CD4-positive, CD25-positive, alpha-beta regulatory T cell (primary cell): ENCODE data around the gene SCUBE1. TPM values are rescaled to one million over a fixed set of nuclear protein-coding genes. Genes with fewer than 3 reads are reported as not detected.

Experiments
- ATAC-seq, 2 donors: fragments of 150-1000 bp; cut with Tn5 transposase; one replicate each; pipeline ENCODE4 v1.10.0; 2021; ENCODE audit warnings: low read depth in 2 of 2, moderate number of reproducible peaks in 2 of 2, moderate library complexity in 1 of 2
- DNase-seq, 3 donors: peaks; one replicate each; pipeline versions ENCODE4 v3.0.0 to v3.0.0-alpha.2; 2012 to 2022; ENCODE audit warnings: mixed read lengths in 1 of 3
- H3K27ac ChIP-seq: one replicate; pipeline ENCODE4 v1.7.0; 2013; ENCODE audit warnings: mild to moderate bottlenecking, low read length; ENCODE audit not compliant: insufficient read depth, poor library complexity, severe bottlenecking
- H3K27me3 ChIP-seq: one replicate; pipeline ENCODE4 v1.7.0; 2013; ENCODE audit warnings: low read length; ENCODE audit not compliant: control insufficient read depth, insufficient read depth
- H3K36me3 ChIP-seq: one replicate; pipeline ENCODE4 v1.7.0; 2013; ENCODE audit warnings: mild to moderate bottlenecking, low read length, moderate library complexity; ENCODE audit not compliant: control insufficient read depth, insufficient read depth
- H3K4me1 ChIP-seq: 2 replicates; pipeline ENCODE4 v1.7.0; 2013; ENCODE audit warnings: mild to moderate bottlenecking, low read length; ENCODE audit not compliant: insufficient read depth, control insufficient read depth, poor library complexity, severe bottlenecking
- H3K4me3 ChIP-seq: one replicate; pipeline ENCODE4 v1.7.0; 2013; ENCODE audit warnings: low read depth, mild to moderate bottlenecking, low read length, moderate library complexity
- H3K9me3 ChIP-seq, 2 experiments: 1 replicate in 1 of 2; 2 replicates in 1 of 2; pipeline ENCODE4 v1.7.0; 2013; ENCODE audit warnings: low read length in 2 of 2, mild to moderate bottlenecking in 1 of 2, moderate library complexity in 1 of 2; ENCODE audit not compliant: control insufficient read depth in 2 of 2
- H3K27ac Mint-ChIP-seq, 3 donors: one replicate each; pipeline ENCODE4 v1.8.0; 2020 to 2022; ENCODE audit warnings: mild to moderate bottlenecking in 3 of 3, mixed read lengths in 3 of 3, moderate library complexity in 2 of 3
- H3K27me3 Mint-ChIP-seq: one replicate; pipeline ENCODE4 v1.8.0; 2022; ENCODE audit warnings: mild to moderate bottlenecking, mixed read lengths
- H3K36me3 Mint-ChIP-seq: one replicate; pipeline ENCODE4 v1.8.0; 2020; ENCODE audit warnings: mixed read lengths
- H3K4me1 Mint-ChIP-seq, 4 donors: one replicate each; pipeline ENCODE4 v1.8.0; 2020 to 2022; ENCODE audit warnings: mixed read lengths in 4 of 4, mild to moderate bottlenecking in 1 of 4
- H3K4me3 Mint-ChIP-seq, 4 donors: one replicate each; pipeline ENCODE4 v1.8.0; 2020 to 2022; ENCODE audit warnings: mild to moderate bottlenecking in 4 of 4, mixed read lengths in 4 of 4, moderate library complexity in 3 of 4
- H3K9me3 Mint-ChIP-seq, 7 donors: one replicate each; pipeline ENCODE4 v1.8.0; 2020 to 2022; ENCODE audit warnings: mixed read lengths in 7 of 7, mild to moderate bottlenecking in 3 of 7, moderate library complexity in 2 of 7
- polyA plus RNA-seq, 4 donors: library from polyadenylated mRNA; unstranded; fragments of 300-500 nt; fragmentation: Illumina TruSeq; gene quantifications; one replicate each; pipeline ENCODE4 v1.2.3, GENCODE V29; 2021
- total RNA-seq: library from RNA; stranded (reverse); gene quantifications from one replicate; pipeline ENCODE4 v1.2.3, GENCODE V29; 2022

SCUBE1 gene
- total and polyA plus RNA-seq, 5 donors from 2014 or later: 0.74 TPM; not detected in 4

DNA sequence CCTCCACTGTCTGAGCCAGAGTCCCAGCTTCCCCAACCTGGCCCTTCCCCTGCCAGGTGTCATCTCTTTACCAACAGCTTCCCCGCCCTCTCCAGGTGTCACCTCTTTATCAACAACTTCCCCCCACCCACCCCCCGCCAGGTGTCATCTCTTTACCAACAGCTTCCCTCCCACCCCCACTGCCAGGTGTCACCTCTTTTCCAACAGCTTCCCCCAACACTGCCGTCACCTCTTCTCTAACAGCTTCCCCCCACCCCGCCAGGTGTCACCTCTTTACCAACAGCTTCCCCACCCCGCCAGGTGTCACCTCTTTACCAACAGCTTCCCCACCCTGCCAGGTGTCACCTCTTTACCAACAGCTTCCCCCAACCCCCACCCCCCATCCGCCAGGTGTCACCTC is 126.4 kb downstream of the SCUBE1 start:
- H3K9me3 Mint-ChIP-seq: no peaks in the 10 kb centered on the region
- H3K9me3 ChIP-seq: no peaks in the 10 kb centered on the region
- H3K27ac ChIP-seq: no peak overlapping the region
- H3K36me3 ChIP-seq: no peaks in the 10 kb centered on the region
- no peak overlapping the region for H3K27ac Mint-ChIP-seq
- ATAC-seq: no peak
- peaks cover 7% of the 10 kb centered on the region for H3K27me3 Mint-ChIP-seq
- H3K4me3 Mint-ChIP-seq: no peak overlapping the region
- H3K4me3 ChIP-seq: no peak overlapping the region
- H3K27me3 ChIP-seq: no peaks in the 10 kb centered on the region
- no peaks in the 10 kb centered on the region for H3K36me3 Mint-ChIP-seq
- no peaks in the 10 kb centered on the region for H3K4me1 ChIP-seq
- DNase-seq: no peak
- H3K4me1 Mint-ChIP-seq: no peaks in the 10 kb centered on the region

DNA sequence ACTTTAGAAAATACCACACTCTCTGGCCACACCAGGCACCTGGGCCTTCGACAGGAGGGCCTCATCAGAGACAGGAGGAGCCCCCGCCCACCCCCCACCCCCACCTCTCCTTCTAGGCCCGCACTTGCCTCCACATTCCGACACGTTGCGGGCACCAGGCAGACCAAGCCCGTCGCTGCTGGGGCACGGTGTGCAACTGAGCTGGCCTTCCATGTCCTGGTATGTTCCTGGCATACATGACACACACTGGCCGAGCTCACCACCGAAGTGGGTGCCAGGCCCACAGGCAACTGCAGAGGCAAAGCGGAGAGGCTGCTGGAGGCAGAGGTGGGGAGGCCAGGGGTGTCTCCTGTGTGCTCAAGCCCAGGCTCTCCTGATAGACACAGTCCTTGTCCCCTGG is 129.2 kb downstream of the SCUBE1 start:
- no peaks in the 10 kb centered on the region for H3K36me3 ChIP-seq
- no peaks in the 10 kb centered on the region for H3K36me3 Mint-ChIP-seq
- H3K4me3 Mint-ChIP-seq: no peak overlapping the region
- no peak overlapping the region for H3K27ac Mint-ChIP-seq
- H3K9me3 Mint-ChIP-seq: no peaks in the 10 kb centered on the region
- no peaks in the 10 kb centered on the region for H3K9me3 ChIP-seq
- no peaks in the 10 kb centered on the region for H3K4me1 ChIP-seq
- H3K4me1 Mint-ChIP-seq: no peaks in the 10 kb centered on the region
- DNase-seq (no peak), ATAC-seq (no peak)
- no peak overlapping the region for H3K27ac ChIP-seq
- no peaks in the 10 kb centered on the region for H3K27me3 ChIP-seq
- H3K4me3 ChIP-seq: no peak overlapping the region
- H3K27me3 Mint-ChIP-seq: peaks cover 7% of the 10 kb centered on the region

DNA sequence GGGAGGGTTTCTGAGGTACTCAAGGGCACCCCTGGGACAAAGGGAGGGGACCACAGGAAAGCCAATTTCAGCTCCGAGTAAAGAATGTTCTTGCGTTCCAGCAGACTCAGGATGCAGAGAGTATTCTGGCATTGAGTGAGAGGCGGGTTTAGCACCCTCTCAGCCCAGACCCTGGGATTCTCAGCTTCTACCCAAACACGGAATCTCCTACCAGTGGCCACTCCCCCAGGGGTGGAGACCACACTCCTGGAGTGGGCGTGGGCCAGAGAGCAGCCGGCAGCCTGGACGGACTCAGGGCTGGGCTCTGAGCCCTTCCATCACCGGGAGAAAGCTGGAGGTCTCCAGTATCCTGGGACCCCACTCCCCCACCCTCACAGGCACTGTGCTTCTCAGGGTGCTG is 130.1 kb downstream of the SCUBE1 start:
- peaks cover 7% of the 10 kb centered on the region for H3K27me3 Mint-ChIP-seq
- no peaks in the 10 kb centered on the region for H3K36me3 Mint-ChIP-seq

DNA sequence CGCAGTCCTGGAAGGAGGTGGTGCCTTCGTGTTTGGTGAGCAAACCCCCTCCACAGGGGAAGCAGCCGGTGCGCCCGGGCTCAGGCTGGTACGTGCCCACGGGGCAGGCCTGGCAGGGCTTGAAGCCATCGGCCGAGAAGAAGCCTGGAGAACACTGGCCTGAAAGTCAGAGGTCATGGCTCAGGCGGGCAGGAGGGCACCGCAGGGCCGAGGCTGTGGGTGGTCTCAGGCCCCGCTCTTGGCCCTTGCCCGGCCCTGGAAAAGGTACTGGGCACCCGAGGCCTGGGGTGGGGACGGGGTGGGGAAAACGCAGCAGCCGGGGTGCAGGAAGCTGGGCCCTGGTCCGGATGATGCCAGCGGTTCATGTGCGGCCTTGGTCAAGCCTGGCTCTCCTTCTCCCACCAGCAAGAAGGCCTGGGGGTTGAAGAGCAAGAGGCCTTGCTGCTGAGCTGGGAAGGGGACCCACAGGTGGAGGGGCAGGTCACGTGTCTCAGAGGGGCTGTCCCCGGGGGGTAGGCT is 130.7 kb downstream of the SCUBE1 start:
- Histone ChIP-seq H3K4me1 (no peaks in the 10 kb centered on the region), H3K4me3 (no peak overlapping the region), H3K27ac (no peak overlapping the region), H3K27me3 (no peaks in the 10 kb centered on the region), H3K36me3 (no peaks in the 10 kb centered on the region), H3K9me3 (no peaks in the 10 kb centered on the region)
- H3K9me3 Mint-ChIP-seq: no peaks in the 10 kb centered on the region
- no peaks in the 10 kb centered on the region for H3K4me1 Mint-ChIP-seq
- H3K4me3 Mint-ChIP-seq: no peak overlapping the region
- H3K27me3 Mint-ChIP-seq: peaks cover 7% of the 10 kb centered on the region
- DNase-seq: no peak
- no peak overlapping the region for H3K27ac Mint-ChIP-seq
- no peaks in the 10 kb centered on the region for H3K36me3 Mint-ChIP-seq
- no peak for ATAC-seq

More for the DNA sequence above, 130.1 kb downstream of the SCUBE1 start:
- Mint-ChIP-seq H3K9me3 (no peaks in the 10 kb centered on the region), H3K4me3 (no peak overlapping the region), H3K27ac (no peak overlapping the region), H3K4me1 (no peaks in the 10 kb centered on the region)
- Histone ChIP-seq H3K27ac (no peak overlapping the region), H3K36me3 (no peaks in the 10 kb centered on the region), H3K9me3 (no peaks in the 10 kb centered on the region), H3K27me3 (no peaks in the 10 kb centered on the region), H3K4me3 (no peak overlapping the region), H3K4me1 (no peaks in the 10 kb centered on the region)
- ATAC-seq (no peak), DNase-seq (no peak)

DNA sequence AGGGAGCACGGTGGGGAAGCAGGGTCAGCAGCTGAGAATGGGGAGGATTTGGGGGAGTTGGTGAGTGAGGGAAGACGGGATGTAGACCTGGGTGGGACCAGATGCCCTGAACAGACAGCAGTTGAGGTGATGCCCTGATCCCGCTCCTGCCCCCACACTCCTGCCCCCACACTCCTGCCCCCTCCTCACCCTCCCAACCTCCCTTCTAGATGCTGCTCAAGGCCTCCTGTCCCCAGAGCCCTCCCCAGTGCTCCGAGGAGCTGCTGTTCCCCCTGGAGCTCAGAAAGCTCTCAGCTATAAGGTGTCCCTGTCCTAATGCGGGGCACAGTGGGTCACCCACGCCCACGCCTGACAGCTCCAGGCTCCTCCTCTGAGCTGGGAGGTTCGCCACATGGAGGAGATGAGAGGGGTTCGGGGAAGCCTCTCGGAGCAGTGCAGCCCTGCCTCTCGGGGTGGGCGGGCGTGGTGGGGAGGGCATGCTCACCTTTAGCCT is 131.2 kb downstream of the SCUBE1 start:
- H3K27me3 ChIP-seq: no peaks in the 10 kb centered on the region
- H3K36me3 Mint-ChIP-seq: no peaks in the 10 kb centered on the region
- no peaks in the 10 kb centered on the region for H3K4me1 ChIP-seq
- no peak for DNase-seq
- H3K4me1 Mint-ChIP-seq: peaks cover 0 to 2% (median 0%) of the 10 kb centered on the region in 4 donors
- H3K9me3 Mint-ChIP-seq: no peaks in the 10 kb centered on the region
- no peaks in the 10 kb centered on the region for H3K9me3 ChIP-seq
- no peak overlapping the region for H3K4me3 Mint-ChIP-seq
- H3K27ac ChIP-seq: no peak overlapping the region
- H3K36me3 ChIP-seq: no peaks in the 10 kb centered on the region
- ATAC-seq: no peak
- H3K27ac Mint-ChIP-seq: no peak overlapping the region
- no peak overlapping the region for H3K4me3 ChIP-seq
- H3K27me3 Mint-ChIP-seq: peaks cover 7% of the 10 kb centered on the region

DNA sequence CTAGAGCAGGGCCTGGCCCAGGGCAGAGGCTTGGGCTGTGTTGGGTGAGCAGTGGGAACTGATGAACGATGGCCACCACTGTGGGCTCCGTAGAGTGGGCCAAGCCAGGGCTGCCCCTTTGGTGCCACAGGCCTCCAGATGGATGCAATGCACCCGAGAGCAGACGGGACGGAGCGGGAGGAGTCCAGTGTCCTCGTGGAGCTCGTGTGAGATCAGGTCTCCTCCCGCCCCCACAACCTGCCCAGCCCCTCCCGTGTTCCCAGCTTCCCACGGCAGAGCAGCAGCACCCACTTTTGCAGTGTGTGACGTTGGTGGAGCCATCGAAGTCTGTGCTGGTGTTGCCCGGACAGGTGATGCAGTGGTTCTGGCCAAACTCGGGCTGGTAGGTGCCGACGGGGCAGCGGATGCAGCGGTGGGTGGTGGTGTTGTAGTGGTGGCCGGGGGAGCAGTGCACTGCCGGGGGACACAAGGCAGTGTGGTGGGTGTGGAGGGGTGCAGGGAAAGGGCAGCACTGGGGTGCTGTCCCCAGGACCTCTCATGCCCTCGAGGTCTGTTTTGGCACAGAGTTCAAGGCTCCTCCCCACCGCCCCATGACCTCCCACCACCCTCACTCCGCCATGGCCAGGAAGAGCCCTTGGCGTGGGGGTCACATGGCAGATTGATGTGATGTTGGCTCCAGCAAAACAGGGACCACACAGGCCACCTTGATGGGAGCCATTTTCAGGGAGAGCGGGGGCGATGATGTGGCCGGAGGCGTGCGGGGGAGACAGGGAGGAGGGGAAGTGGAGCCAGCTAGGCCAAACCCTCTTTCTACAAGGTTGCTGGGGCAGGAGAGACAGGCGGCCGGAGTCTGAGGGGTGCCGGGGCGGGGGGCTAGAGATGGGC is 132.3 kb downstream of the SCUBE1 start:
- Histone ChIP-seq H3K27me3 (no peaks in the 10 kb centered on the region), H3K4me3 (no peak overlapping the region), H3K4me1 (peaks cover 5% of the 10 kb centered on the region), H3K36me3 (no peaks in the 10 kb centered on the region), H3K9me3 (no peaks in the 10 kb centered on the region), H3K27ac (no peak overlapping the region)
- Mint-ChIP-seq H3K27me3 (peaks cover 7% of the 10 kb centered on the region), H3K9me3 (no peaks in the 10 kb centered on the region), H3K27ac (no peak overlapping the region), H3K4me1 (peaks cover 0 to 8% (median 0%) of the 10 kb centered on the region in 4 donors), H3K4me3 (no peak overlapping the region), H3K36me3 (no peaks in the 10 kb centered on the region)
- ATAC-seq (no peak), DNase-seq (no peak)

DNA sequence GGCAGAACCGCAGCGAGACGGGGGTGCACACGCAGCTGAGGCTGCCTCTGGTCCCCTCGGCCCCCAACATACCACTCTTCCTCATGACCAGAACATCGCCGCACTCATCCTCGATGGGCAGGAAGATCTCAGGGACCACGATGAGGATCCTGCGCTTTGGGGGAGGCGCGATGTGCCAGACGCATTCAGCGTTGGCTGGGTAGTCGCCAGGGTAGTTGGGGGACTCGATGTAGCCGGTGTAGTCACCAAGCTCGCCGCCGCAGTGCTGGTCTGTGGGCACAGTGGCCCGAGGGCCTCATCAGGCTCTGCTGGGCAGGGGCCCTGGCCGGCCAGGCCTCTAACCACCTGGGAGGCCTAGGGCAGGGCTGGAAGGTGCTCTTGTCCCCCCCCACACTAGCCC is 133.2 kb downstream of the SCUBE1 start:
- no peaks in the 10 kb centered on the region for H3K36me3 ChIP-seq
- Mint-ChIP-seq H3K4me3 (no peak overlapping the region), H3K27ac (no peak overlapping the region), H3K27me3 (peaks cover 4% of the 10 kb centered on the region), H3K9me3 (no peaks in the 10 kb centered on the region), H3K4me1 (peaks cover 0 to 12% (median 0%) of the 10 kb centered on the region in 4 donors), H3K36me3 (no peaks in the 10 kb centered on the region)
- peaks cover 6% of the 10 kb centered on the region for H3K4me1 ChIP-seq
- H3K9me3 ChIP-seq: no peaks in the 10 kb centered on the region
- DNase-seq: no peak
- H3K4me3 ChIP-seq: no peak overlapping the region
- ATAC-seq: no peak
- H3K27me3 ChIP-seq: no peaks in the 10 kb centered on the region
- no peak overlapping the region for H3K27ac ChIP-seq

DNA sequence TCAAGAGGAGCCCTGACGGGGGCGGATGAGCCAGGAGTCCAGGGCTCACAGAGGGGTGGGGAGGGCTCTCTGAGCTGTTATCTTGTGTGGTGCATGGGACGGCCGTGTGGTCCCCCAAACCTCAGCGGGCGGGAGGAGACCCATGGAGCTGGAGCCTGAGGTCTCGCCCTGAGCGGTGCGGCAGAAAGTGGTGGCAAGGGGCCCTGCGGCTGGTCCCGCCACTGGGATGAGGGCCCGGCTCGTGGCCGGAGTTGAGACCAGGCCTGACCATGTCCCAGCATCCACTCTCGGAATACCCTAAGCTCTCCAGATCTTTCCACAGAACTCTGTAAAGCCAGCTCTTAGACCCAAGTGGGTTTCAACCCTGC is 133.7 kb downstream of the SCUBE1 start:
- no peak for DNase-seq
- H3K27me3 ChIP-seq: no peaks in the 10 kb centered on the region
- Mint-ChIP-seq H3K36me3 (no peaks in the 10 kb centered on the region), H3K27ac (no peak overlapping the region), H3K9me3 (no peaks in the 10 kb centered on the region), H3K4me1 (peaks cover 0 to 12% (median 0%) of the 10 kb centered on the region in 4 donors), H3K4me3 (no peak overlapping the region), H3K27me3 (no peaks in the 10 kb centered on the region)
- peaks cover 6% of the 10 kb centered on the region for H3K4me1 ChIP-seq
- no peak overlapping the region for H3K4me3 ChIP-seq
- no peak for ATAC-seq
- no peak overlapping the region for H3K27ac ChIP-seq
- no peaks in the 10 kb centered on the region for H3K9me3 ChIP-seq
- H3K36me3 ChIP-seq: no peaks in the 10 kb centered on the region
